Large intestine (tissue), 1 donor: ENCODE measurements around the gene PPARA. TPM values are rescaled to one million over a fixed set of nuclear protein-coding genes. Genes with fewer than 3 reads are reported as not detected.

Experiments
- polyA plus RNA-seq: library from polyadenylated mRNA; unstranded; fragments of 120-200 nt; gene quantifications from one replicate; pipeline ENCODE4 v1.2.1, GENCODE V29; 2013

Gene PPARA
- polyA plus RNA-seq, 1 donor, result 46.6 TPM

Other genes starting within 250 kb of the PPARA start
- 0.33 TPM for gene WNT7B, start 173.4 kb upstream of the PPARA start, polyA plus RNA-seq
- gene CDPF1, start 99.8 kb downstream of the PPARA start, polyA plus RNA-seq, result 11.2 TPM
- gene PKDREJ, start 112.8 kb downstream of the PPARA start, polyA plus RNA-seq, result 0.69 TPM
- gene TTC38, start 117.5 kb downstream of the PPARA start, polyA plus RNA-seq, result 136 TPM
- 10.3 TPM for gene GTSE1, start 146.3 kb downstream of the PPARA start, polyA plus RNA-seq
- gene TRMU, start 185.2 kb downstream of the PPARA start, polyA plus RNA-seq, result 42.3 TPM